ENCODE data around the gene BAIAP2L2. TPM values are rescaled to one million over a fixed set of nuclear protein-coding genes. Genes with fewer than 3 reads are reported as not detected.

Gene BAIAP2L2
- total and polyA plus RNA-seq, 2 donors (not counting 3 experiments of a cell fraction or from before 2014, with no cell fraction given): 0.20 to 0.35 TPM

DNA sequence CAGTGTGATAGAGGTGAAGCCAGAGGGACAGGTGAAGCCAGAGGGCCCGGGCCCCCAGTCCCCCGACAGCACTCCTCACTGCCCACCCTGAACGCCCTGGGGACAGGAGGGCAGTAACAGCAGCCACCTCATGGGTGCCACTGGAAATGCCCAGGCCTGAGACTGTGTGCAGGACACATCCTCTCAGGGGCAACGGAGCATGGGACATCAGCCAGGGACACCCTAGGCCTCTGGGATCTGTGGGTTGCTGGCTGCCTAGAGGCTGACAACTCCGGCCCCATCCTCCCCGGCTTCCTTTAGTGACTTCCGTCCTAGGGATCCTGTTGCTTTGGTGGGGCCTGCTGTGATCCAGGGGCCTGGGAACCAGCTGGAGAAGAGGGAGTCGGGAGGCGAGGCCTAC, 17.4 kb upstream of the BAIAP2L2 start:
- H3K4me1 ChIP-seq (ENCODE audit: control insufficient read depth, extremely low read depth, insufficient read depth, low read length): no peaks in the 10 kb centered on the region
- H3K36me3 ChIP-seq (ENCODE audit: control insufficient read depth in 2 of 2, extremely low read depth in 1 of 2, insufficient read depth in 2 of 2, low read length in 2 of 2): no peaks in the 10 kb centered on the region
- DNase-seq (ENCODE audit: low read depth, low spot score): no peak
- no peaks in the 10 kb centered on the region for H3K9me3 ChIP-seq (replicated peaks; ENCODE audit: control insufficient read depth, insufficient read depth, low read length)
- H2AFZ ChIP-seq (ENCODE audit: low read depth, low read length): no peak overlapping the region
- no peak overlapping the region for H3K9ac ChIP-seq (replicated peaks; ENCODE audit: extremely low read depth, insufficient read depth, low read length)
- no peaks in the 10 kb centered on the region for H3K9me1 ChIP-seq (replicated peaks; ENCODE audit: control insufficient read depth, extremely low read depth, insufficient read depth, low read length)
- intact Hi-C loops (cut with micrococcal nuclease): no loop called here
- CTCF ChIA-PET: interaction anchor here (0.6 to 1.7 kb wide), 2 partner anchors 13 to 39 kb away, joined by 3 to 9 read pairs; no protein-coding TSS in a partner anchor
- H3K4me3 ChIP-seq (replicated peaks in 1 of 3; ENCODE audit: insufficient read depth in 1 of 3, low read depth in 1 of 3, low read length in 3 of 3): no peak overlapping the region
- TF ChIP-seq POLR2A (IDR thresholded peaks at IDR 0.05; ENCODE audit: low read depth, low read length) (no peak), JUN (IDR thresholded peaks at IDR 0.05; ENCODE audit: borderline replicate concordance, insufficient read depth, insufficient read length, low read depth) (no peak), EZH2 (IDR thresholded peaks at IDR 0.05; ENCODE audit: borderline replicate concordance, low read depth, low read length, severe bottlenecking) (no peak), MYC (IDR thresholded peaks at IDR 0.05; ENCODE audit: low read depth, low read length) (no peak), POLR2AphosphoS5 (IDR thresholded peaks at IDR 0.05; ENCODE audit: insufficient read depth, low read depth, low read length) (no peak), GATA2 (IDR thresholded peaks at IDR 0.05; ENCODE audit: insufficient read depth, insufficient read length, low read depth, low read length) (no peak), FOS (IDR thresholded peaks at IDR 0.05; ENCODE audit: borderline replicate concordance, insufficient read depth, low read length) (no peak)
- TF ChIP-seq, protein P1, sequence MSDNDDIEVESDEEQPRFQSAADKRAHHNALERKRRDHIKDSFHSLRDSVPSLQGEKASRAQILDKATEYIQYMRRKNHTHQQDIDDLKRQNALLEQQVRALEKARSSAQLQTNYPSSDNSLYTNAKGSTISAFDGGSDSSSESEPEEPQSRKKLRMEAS (IDR thresholded peaks at IDR 0.05; ENCODE audit: insufficient read depth, insufficient read length): no peak
- TF ChIP-seq, protein P2, sequence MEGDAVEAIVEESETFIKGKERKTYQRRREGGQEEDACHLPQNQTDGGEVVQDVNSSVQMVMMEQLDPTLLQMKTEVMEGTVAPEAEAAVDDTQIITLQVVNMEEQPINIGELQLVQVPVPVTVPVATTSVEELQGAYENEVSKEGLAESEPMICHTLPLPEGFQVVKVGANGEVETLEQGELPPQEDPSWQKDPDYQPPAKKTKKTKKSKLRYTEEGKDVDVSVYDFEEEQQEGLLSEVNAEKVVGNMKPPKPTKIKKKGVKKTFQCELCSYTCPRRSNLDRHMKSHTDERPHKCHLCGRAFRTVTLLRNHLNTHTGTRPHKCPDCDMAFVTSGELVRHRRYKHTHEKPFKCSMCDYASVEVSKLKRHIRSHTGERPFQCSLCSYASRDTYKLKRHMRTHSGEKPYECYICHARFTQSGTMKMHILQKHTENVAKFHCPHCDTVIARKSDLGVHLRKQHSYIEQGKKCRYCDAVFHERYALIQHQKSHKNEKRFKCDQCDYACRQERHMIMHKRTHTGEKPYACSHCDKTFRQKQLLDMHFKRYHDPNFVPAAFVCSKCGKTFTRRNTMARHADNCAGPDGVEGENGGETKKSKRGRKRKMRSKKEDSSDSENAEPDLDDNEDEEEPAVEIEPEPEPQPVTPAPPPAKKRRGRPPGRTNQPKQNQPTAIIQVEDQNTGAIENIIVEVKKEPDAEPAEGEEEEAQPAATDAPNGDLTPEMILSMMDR (IDR thresholded peaks at IDR 0.05; ENCODE audit: extremely low read depth in 1 of 2, insufficient read depth in 1 of 2, low read depth in 1 of 2, low read length in 2 of 2): no peak
- no peaks in the 10 kb centered on the region for H3K27me3 ChIP-seq (ENCODE audit: control insufficient read depth in 2 of 2, insufficient read depth in 2 of 2, low read length in 2 of 2)
- no TSS peak for BruUV-seq (replicated peaks)
- H3K79me2 ChIP-seq (ENCODE audit: control insufficient read depth, insufficient read depth, low read length): no peaks in the 10 kb centered on the region
- H3K4me2 ChIP-seq (ENCODE audit: insufficient read depth, low read length): no peak overlapping the region
- FAIRE-seq: no peak
- dilution Hi-C loops (cut with MboI; ENCODE audit: extremely low pct_ligation_motif_present, low sequenced_read_pairs): no loop called here
- no peak overlapping the region for H3K27ac ChIP-seq (ENCODE audit: insufficient read depth, low read depth, low read length)
- H4K20me1 ChIP-seq (replicated peaks; ENCODE audit: control insufficient read depth, extremely low read depth, insufficient read depth, low read length): no peaks in the 10 kb centered on the region
- POLR2A ChIA-PET: no interaction called here
